GM18505 (cell line): Measurements from ENCODE around the gene KCNIP4.

Experiments used
- ATAC-seq: cut with Tn5 transposase; IDR thresholded peaks from one replicate; pipeline ENCODE4 v1.9.1; 2021; ENCODE audit not compliant: unreplicated experiment
- POLR2A ChIP-seq: IDR thresholded peaks from 4 replicates; pipeline ENCODE4 v1.6.1; 2011; ENCODE audit warnings: borderline replicate concordance; ENCODE audit not compliant: insufficient read depth, insufficient read length; ENCODE audit errors: extremely low read depth

Gene KCNIP4

DNA sequence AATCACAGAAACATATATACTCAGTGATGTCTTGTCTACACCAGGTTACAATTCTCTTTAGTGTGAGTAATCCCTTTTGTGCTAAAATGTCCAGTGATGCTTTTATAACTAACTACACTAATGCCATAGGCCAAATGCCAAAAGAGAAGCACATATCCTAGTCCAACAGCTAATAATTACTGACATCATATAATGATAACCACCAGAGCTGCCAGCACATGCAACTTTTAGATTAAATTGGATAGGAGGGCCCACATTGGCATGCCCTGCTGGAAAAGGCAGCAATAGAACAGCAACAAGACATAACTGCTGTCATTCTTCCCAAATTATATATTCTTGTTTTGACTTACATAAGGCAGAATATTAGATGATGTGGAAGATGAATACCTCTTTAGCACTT is 238.8 kb downstream of the KCNIP4 start:
- no peak for TF ChIP-seq POLR2A
- no peak for ATAC-seq

DNA sequence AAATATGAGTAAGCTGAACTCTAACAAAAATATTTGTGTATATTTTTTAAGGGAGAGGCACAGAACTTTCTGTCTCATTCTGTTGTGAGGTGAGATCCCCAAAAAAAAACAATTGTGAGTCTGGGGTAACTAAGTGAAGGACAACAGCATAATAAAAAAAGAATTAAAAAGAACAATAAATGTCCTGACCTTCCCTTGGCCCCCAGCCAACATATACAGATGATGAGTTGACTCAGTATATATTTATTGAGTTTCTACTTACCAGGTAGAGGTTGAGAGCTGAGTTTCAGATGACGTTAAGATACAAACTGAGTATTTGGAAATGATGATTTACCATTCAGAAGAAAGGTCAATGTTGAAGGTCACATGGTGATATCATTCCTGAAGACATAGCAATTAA is 239.5 kb downstream of the KCNIP4 start:
- no peak for TF ChIP-seq POLR2A
- no peak for ATAC-seq

DNA sequence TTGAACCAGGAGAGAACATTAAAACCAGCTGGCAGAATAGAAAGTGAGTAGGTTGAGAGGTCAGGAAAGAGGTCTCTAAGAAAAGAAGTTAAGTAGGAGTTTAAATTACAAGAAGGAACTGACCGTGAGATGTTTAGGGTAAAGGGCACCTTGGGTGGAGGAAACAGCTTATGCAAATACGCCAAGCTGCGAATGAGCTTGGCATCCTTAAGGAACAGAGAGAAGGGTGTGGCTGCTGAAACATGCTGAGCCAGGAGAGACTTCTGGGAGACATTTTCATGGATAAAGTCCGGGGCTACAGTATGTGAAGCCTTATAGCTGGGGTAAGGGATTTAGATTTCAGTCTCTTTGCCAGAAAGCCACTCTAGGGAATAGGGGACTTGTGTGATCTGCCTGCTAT is 249.1 kb downstream of the KCNIP4 start:
- no peak for TF ChIP-seq POLR2A
- ATAC-seq: no peak

DNA sequence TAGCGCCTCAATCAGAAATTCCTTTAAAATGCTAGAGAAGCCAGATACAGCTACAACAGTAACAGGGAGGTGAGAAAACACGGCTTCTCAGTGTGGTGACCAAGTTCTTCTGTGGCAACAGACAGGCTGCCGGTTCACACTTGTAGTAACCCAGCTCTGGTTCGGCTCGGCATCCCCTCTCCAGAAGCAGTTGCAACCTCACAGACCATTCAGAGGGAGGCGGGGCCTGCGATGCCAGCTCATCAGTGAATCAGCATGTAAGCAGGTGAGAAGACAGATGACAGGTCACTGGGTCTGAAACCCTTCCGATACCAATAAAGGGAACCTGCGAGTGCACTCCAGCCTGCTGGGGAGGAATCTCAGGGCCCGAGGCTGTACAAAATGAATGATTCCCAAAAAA is 251.0 kb downstream of the KCNIP4 start:
- ATAC-seq: no peak

DNA sequence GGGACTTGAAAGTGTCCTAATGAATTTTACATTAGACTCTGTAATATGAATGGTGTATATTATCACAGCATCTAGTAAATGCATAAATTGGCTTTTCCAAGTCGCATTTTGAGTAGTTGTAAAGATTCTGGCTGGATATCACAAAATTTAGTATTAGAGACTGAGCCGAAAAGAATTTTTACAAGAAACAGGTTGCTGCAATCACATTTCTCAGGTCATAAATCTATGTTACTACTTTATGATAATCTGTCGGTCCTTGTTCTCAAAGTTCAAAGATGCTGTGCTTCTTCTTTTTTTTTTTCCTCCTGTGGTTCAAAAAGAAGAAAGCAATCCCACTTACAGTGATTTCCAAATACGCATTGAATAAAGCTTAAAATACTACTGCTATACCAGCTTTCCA is 253.4 kb downstream of the KCNIP4 start:
- no peak for ATAC-seq
- no peak for TF ChIP-seq POLR2A

More for the DNA sequence above, 251.0 kb downstream of the KCNIP4 start:
- TF ChIP-seq POLR2A: no peak

DNA sequence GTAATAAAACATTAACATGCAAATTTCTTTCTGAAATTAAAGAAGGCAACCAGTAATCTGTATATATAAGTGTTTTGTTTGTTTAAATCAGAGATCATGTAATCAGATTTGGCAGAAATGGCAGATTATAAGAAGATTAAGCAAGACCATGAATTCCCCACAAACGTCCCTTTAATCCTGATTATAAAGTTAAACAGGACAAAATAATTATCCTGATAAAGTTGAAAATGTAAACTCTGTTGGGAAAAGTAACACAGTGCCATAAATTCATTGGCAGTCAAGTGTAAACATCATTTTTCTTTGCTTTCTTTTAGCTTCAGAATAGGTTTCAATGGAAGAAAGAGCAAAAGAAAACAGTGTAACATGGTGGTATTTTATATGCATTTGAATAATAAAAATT is 256.3 kb downstream of the KCNIP4 start:
- TF ChIP-seq POLR2A: no peak

DNA sequence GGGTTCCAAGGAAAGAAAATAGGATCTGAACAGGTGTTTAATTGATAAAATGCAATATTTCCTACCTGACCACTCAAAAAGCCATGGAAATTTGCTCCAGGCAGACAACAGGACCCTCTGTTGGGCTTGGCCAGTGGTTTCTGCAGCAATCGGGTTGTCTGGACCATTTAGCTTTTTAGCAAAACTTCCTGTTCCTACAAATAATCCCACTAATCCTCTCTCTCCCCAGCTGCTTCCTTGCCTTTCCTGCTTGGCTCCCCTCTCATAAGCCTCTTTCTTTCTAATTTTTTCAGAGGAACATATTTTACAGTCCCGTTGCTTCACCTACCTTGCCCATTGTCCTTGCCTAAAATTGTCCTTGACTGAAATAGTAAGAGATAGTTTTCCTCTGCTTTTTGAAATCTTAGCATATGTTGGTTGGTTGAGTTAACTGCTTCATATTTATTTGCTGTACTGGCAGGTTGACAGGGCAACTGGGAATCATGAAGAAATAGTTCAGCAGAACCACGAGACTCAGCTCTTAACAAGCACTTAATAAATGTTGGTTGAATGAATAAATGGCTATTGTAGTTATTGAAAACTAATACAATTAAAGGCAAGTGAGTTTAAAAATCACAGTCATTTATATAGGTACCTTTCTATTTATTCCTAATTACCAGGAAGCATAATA is 259.8 kb downstream of the KCNIP4 start:
- TF ChIP-seq POLR2A: no peak
- no peak for ATAC-seq

More for the DNA sequence above, 256.3 kb downstream of the KCNIP4 start:
- no peak for ATAC-seq

DNA sequence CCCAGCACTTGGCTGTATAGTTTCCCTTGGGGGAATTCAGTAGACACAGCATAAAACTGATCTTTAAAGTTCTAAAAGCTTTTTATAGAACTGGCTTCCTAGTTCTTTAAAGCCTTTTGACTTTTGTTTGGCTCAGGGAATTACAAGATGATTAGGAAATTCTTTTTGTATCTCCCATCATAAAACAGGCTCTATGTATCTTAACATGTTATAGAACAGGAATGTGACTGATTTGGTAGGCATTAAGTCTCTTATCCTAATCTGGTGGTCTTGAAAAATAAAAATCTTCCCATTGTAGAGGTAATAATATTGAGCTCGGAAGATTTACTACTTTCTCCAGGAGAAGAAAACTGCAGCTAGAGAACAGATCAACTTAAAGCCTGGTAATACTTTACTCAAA is 262.7 kb downstream of the KCNIP4 start:
- TF ChIP-seq POLR2A: no peak
- no peak for ATAC-seq

DNA sequence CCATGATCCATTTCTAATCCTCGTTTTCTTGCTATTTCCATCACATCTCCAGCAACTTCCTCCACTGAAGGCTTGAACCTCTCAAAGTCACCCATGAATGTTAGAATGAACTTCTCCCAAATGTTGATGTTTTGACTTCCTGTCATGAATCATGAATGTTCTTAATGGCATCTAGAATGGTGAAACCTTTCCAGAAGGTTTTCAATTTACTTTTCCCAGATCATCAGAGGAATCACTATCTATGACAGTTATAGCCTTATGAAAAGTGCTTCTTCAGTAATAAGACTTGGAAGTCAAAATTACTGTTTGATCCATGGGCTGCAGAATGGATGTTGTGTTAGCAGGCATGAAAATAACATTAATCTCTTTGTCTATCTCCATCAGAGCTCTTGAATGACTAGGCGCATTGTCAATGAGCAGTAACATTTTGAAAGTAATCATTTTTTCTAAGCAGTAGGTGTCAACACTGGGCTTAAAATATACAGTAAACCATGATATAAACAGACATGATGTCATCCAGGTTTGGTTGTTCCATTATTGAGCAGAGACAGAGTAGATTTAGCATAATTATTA is 268.2 kb downstream of the KCNIP4 start:
- TF ChIP-seq POLR2A: no peak

DNA sequence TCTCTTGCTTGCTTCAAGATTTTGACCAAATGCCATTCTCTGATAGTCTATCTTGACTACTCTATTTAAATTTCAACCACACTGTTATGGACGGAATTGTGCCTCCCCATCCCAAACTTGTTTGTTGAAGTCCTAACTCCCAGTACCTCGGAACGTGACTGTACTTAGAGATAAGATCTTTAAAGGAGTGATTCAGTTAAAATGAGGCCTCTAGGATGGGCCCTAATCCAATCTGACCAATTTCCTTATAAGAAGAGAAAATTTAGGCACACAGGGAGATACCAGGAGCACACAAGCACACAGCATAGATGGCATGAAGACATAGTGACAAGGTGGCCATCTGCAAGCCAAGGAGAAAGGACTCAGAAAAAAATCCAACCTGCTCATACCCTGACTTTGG is 269.9 kb downstream of the KCNIP4 start:
- no peak for TF ChIP-seq POLR2A
- ATAC-seq: no peak

More for the DNA sequence above, 268.2 kb downstream of the KCNIP4 start:
- no peak for ATAC-seq

DNA sequence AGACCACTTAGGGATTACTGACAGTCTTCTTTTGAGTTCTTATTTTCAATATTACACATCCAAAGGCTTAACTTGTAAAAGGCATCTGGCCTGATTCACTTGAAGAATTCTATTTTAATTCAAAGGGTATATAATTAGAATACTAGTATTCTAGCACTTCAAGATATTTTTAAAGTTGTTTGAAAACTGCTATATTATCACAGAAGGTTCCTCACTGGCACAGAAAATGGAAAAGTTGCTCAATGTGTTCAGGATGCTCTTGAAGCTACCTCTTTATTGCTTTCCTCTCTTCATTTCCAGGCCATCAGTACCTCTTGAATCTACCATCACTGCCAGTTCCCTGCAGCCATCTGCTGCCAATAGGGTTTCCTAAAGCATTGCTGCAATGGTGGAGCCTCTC is 271.4 kb downstream of the KCNIP4 start:
- ATAC-seq: no peak
- TF ChIP-seq POLR2A: no peak

DNA sequence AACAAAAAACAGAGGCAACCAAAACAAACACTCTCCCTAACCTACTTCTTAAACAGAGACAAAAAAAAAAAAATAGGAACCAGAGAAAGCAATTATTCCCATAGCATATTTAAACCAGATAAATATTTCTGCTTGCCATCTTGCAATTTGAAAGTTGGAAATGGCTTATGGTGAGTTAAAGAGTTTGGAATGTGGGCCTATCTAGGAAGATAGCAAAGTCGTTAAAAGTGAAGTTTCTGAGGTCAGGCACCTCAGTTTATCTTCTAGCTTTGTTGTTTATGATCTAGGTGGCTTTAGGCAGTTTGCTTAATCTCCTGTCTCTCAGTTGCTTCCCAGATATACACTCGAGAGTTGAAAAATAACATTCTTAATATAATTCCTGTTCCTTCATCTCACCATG is 284.2 kb downstream of the KCNIP4 start:
- no peak for TF ChIP-seq POLR2A
- ATAC-seq: no peak

DNA sequence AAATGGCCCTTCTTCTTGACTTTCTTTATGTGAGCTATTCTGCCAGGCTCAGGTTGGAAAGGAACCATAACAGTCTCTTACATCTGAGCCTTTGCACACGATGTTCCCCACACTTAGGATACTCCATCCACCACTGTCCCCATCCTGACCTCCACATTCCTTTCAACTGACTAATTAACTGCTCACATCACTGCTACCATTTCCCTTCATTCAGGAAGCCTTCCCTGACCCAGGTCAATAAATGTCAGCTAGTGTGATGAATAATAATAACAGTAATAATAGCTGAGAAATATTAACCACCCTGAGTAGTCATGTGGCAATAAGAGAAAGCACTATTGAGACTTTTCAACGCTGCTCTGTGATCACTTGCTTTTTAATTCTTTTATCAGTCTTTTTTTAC is 291.7 kb downstream of the KCNIP4 start:
- no peak for ATAC-seq
- TF ChIP-seq POLR2A: no peak

DNA sequence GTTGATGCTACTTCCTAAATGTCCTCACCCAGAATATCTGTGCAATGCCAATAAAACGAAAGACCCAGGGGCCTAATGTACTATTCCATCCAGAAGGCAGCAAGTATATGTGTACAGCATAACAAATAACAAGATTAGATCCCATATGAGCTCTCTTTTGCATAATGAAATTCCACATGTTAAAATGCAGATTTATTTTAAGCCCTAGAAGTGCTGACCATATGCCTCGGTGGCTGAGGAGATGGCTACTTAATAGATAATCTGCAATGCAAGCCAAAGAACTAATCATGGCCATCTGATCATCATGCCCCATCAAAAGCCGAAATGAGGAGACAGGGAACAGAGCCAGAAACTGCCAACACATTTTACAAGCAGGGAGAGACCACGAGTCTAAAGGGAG is 293.5 kb downstream of the KCNIP4 start:
- no peak for TF ChIP-seq POLR2A
- ATAC-seq: no peak
